GM21390 (cell line): Measurements from ENCODE around the gene LSM10.

Experiments
- ATAC-seq: cut with Tn5 transposase; IDR thresholded peaks from one replicate; pipeline ENCODE4 v1.9.1; 2021; ENCODE audit not compliant: unreplicated experiment

LSM10 gene

DNA sequence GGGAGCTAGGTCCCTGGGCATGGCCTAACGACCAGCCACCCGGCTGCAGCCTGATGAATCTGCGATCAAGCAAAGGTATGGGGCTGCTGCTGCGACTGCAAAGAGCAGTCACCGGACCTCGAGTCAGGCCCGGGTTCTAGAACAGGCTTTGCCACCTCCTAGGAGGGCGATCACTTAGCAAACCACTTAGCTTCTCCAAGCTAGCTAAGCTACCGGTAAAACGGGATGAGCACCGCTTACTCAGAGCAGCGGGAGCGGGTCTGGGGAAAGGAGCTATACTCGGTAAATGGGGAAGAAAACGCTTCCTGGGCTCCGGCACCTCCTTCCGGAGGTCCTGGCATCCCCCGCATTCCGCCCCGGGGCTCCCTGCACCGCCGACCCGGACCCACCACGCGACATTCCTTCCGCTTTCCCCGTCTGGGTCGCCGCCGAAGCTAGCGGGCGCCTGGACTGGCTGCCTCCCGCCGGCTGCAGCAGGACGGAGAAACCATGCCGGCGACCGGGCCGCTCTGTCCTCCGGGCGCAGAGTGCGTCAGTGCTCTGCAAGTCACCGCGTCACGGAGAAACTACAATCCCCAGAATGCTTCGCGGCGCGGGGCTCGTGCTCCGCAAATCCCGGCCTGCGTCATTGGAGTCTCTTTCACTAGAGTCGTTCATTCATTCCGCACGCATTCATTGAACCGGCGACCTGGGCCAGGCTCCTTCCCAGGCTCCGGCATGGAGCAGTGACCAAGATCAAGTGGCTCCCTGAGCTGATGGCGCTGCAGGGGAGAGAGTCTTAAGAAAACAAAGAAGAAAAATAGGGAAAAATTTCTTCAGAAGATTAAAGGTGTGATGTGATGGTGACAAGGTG is at the start of gene LSM10:
TSS of gene LSM10 (minus strand) at position 531 of the 853 bp plus-strand sequence. CDS start 3,779 bp downstream, outside the sequence.
- ATAC-seq: peak; percentile 86

DNA sequence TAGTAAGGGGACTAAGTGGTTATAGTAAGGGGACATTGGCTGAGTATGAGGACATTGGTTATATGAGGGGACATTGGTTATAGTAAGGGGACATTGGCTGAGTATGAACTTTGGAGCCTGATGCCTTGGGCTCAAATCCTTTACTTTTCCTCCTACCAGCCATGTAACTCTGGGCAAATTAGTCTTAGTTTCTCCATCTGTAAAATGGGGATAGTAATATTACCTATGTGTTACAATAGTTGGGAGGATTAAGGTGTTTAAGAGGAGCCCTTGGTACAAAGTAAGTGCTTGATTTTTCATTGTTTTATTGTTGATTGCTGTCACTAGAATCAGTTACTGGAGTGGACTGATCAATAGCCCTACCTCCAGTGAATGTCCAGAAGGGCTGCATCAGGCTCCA is 49.7 kb upstream of the LSM10 start:
- no peak for ATAC-seq

DNA sequence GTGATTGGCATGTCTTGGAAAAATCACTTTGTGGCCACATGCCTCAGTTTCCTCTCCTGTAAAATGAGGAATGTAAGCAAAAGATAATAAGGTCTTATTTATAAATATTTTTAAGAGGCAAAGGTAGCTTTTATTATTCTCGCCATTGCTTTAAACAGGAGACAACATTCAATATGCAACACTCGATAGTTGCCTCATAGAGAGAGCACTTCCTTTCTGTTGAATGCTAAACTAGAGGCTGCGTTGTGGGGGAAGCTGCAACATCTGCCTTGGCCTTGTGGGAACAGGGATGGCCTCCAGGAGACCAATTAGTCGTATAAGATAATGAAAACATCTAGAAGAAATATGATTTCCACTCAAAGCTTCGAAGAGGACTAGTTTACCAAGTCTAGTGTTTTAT is 49.0 kb upstream of the LSM10 start:
- ATAC-seq: no peak

DNA sequence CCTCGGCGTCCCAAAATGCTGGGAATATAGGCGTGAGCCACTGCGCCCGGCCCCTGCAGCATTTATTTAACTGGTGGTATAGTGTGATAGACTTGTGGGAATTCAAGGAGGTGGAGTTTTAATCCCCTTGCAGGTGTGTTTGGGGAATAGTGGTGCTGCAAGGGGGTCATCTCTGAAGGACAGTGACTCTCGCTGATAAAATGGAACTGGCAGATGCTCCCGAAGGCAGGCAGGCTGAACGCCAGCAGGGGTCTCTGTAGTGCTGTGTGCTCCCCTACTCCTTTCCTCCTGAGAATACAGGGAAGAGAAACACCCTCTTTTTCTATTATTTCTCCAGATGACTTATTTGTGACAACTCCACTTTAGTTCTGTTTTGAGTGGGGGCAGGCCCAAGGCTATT is 48.6 kb upstream of the LSM10 start:
- no peak for ATAC-seq

DNA sequence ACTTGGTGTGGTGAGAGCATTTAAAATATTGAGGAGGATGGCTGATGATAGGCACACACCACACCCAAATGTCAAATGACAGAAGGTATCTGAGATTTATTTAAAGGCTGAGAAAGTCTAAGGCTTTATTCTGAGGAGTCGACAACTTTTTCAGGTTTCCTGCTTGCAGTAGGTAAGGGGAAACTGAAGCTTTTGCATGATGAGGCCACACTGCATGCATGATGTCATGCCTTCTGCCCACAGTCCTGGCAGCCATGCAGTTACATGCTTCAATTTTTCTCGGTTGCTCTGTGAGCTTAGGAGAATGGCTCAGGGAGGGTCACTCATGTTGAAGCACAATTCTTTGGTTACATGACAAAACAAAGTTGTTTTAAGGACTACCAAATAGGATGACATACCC is 45.6 kb upstream of the LSM10 start:
- no peak for ATAC-seq

DNA sequence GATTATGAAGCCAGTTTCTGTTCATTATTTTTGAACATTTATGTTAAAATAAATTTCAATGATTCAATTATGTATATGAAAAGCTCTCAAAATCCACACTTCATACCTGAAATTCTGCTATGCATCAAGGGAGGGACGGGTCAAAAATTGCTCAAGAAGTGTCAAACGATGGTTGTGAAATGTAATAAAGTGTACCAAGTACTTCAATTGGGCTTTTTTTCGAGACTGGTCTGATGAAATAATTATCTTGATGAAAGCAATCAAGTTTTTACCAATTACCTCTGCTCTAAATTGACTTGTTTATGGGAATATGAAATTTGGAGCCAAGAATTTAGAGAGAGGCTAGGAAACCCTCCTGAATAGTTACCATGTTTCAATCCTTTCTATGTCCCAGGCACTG is 44.6 kb upstream of the LSM10 start:
- no peak for ATAC-seq

DNA sequence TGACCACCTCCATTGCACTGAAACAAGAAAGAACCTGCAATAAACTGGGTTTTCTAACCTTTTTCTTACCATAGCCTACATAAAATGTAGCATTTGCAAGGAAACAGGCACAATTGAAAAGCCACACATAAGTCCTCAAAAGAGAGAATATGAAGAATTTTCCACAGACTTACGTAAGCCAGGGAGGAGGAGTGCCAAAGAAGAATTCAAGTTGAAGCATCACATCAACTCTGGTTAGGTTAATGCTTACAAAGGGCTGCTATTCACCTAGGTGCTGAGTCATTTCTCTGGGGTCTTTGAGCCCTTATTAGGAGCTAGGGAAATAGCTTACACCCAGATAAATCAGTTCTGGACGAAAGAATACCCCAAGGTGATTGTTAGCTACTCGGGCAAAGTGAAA is 42.9 kb upstream of the LSM10 start:
- no peak for ATAC-seq

DNA sequence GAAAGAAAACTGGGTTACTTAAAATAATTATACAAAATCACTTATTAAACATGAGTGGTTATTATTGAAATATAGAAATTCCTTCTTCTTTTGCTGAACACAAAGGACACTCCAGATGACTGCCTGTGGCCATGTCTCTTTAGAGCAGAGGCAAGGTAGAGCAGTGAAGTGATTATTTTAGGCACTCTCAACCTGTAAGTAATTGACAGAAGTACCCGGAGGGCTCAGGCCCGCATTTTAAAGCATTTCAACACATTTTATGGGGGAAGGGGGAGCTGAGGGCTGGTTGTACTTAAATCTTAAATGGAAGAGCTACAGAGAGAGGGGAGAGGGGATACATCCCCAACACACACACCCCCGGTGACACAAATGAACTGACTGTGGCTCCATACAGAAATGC is 42.3 kb upstream of the LSM10 start:
- ATAC-seq: no peak

DNA sequence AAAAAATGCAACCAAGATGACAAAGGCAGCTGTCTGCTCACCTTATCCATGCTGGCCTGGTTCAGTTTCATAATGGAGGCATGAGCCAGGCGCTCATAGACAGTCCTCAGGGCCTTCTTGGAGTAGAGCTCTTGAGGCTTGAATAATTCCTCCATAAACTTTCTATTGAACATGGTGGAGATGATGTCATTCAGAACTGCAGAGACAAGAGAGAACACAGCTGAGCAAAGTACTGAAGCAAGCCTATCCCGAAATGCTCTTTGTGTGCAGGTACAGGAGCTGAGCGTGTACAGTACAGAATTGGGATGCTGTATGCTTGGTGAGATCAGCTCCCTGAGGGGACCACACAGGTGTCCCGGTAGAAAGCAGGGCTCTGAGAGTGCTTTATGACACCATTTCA is 41.0 kb upstream of the LSM10 start:
- no peak for ATAC-seq

DNA sequence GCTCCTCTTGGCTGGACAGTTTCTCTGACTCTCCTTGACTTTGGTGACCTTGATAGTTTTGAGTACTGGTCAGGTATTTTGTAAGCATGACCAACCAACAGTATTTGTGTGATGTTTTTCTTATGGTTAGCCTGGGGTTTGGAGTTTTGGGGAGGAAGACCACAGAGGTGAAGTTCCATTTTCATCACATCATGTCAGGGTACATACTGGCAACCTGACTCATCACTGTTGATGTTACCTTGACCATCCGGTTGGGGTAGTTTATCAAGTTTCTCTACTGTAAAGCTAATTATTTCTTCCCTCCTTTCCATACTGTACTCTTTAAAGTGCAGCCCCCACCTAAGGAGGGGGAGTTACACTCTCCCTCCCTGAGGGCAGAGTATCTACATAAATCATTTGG is 39.1 kb upstream of the LSM10 start:
- ATAC-seq: no peak

DNA sequence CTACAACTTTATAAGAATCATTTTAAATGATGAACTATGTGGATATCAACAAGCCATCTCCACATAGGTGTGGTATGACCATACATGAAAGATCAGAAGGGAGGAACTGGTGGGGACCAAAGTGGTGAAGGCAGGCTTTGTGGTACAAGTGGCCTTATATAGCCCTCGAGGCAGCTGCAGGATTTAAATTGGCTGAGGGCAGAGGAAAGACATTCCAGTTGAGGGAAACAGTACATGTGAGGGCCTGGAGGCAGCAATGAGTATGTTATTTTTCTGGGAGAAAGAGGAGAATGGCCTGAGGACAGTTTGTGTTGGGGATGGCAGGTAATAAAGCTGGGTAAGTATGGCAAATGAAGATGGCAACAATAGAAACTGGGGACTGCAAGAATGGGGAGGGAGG is 35.4 kb upstream of the LSM10 start:
- no peak for ATAC-seq

DNA sequence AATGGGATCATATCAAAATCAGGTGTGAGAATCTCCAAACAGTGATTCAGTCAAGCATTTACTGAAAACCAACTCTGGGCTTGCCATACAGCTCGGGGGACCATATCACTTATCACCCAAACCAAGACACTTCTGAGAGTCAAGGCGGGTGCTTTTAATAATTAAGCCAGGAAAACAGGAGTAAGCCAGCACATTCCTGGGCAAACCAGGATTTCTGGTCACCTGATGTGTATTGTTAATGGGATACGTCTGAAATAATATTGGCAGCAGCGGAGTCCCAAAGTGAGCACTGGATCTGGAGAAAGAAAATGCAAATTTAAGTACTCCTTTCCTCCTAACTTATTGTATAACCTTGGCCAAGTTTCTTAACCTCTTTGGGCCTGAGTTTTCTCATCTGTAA is 34.9 kb upstream of the LSM10 start:
- no peak for ATAC-seq

DNA sequence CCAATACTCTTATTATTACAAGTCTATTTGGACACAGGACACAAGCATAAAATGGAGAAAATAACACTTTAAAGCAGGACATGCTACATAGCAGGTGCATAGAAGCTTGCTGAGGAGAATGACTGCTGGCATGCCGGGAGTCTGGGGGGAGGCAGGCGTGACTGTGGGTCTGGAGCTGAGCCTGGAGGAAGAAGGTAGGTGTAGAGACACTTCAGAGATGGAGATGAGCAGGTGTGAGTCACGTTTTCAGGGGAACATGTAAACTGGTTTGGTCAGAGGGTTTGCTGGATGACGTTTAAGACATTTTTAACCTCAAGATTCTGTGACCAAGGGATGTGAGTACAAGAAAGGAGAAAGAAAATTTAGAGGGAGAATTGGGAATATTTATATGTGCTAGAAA is 28.1 kb upstream of the LSM10 start:
- no peak for ATAC-seq

DNA sequence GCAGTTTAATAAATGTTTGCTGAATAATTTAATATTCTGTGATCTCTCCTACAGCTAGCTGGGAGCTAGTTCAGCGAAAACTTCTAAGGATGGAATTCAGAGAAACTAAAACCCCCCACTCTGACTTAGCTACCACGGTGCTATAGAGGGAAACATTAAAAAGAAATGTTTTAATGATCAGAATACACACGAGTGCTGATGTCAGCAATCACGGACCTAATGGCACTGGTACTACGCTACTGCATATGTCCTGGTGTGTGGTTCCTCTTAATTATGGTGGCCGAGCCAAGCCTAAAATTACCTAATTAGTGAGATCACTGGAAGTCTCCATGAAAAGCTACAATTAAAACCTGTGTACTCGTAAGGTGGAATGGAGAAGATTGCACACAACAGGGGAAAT is 23.9 kb upstream of the LSM10 start:
- no peak for ATAC-seq

DNA sequence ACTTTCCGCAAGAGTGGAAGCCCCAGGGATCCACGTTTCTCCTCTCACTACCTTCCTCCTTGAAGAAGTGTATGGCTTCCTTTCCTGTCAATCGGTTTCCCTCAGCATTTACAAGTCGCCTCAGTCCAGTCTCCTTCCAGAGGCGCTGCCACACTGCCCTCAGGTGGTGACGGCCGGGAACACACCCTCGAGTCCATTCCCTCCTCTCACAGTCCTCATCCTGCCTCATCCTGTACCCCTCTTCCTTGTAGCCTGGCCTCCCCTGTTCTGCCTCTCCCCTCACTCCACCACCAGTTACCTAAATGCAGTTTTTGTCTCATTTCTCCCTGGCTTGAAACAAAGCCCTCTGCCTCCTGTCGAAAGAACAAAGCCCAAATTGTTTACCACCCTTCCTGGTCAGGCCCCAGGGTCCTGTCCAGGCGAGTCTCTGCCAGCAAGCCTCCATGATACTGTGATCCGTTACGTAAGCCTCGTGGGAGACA is 23.2 kb upstream of the LSM10 start:
- ATAC-seq: peak; percentile 60

DNA sequence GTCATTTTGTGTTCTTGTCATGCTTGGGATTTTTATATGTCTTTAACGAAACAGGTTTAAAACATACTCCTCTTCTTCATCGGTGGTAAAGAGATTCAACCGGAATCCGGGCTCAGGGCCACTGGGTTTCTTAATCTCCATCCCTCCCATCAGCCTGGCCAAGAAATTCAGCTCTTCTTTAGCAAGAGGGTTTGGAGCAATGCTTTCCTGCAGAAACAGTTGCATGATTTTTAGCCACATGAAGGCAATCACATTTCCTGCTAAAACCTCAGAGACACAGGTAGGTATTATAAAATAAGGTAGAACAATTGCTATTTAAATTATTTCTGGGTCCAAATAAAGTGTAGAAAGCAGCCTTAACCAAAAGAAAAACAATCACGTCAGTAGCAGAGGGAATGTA is 22.7 kb upstream of the LSM10 start:
- no peak for ATAC-seq

DNA sequence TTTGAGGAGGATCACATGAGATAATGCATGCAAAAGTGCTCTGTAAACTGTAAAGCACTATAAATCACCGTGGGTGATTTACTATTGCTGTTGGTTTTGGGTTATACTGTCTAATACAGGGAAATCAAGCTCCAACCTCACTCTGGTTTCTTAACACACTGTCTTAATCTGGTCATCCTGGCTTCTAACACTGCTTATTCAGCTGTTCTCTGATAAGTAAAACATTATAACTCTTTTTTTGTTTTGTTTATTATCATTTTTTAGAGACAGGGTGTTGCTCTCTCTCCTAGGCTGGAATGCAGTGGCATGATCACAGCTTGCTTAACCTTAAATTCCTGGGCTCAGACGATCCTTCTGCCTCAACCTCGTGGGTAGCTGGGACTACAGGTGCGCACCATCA is 21.9 kb upstream of the LSM10 start:
- no peak for ATAC-seq

DNA sequence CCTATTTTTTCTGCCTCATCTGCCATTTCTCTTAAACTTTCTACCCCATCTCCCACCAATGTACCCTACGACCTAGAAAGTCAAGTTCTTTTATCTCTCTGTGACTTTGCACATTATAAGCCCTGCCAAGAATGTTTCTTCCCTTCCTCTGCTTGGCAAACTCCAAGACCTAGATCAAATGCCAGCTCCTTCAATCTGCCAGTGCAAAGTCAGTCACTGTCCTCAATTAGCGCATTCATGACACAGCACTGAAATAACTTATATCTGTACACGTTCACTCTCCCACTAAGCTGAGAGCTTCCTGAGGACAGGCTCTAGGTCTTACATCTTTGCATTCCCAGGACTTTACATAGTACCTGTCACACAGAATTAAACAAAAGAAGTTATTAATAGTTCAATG is 21.4 kb upstream of the LSM10 start:
- ATAC-seq: no peak

DNA sequence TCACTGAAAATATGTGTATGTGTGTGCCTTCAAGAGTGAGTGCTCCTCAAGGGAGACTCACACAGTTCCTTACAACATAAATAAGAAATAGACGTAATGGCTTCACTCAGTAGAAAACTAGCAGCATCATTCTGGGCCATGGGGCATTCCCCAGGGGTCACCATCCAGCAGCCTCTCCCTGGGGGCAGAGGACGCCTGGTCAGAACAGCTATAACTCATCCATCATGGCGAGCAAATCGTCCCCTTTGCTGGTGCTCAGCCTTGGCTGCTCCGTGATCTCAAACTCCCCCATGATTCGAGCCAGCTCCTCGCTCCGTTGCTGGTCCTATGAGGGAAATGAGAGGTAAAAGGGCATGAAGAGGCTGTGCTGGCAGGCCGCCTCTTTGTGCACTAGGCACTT is 20.2 kb upstream of the LSM10 start:
- ATAC-seq: no peak

DNA sequence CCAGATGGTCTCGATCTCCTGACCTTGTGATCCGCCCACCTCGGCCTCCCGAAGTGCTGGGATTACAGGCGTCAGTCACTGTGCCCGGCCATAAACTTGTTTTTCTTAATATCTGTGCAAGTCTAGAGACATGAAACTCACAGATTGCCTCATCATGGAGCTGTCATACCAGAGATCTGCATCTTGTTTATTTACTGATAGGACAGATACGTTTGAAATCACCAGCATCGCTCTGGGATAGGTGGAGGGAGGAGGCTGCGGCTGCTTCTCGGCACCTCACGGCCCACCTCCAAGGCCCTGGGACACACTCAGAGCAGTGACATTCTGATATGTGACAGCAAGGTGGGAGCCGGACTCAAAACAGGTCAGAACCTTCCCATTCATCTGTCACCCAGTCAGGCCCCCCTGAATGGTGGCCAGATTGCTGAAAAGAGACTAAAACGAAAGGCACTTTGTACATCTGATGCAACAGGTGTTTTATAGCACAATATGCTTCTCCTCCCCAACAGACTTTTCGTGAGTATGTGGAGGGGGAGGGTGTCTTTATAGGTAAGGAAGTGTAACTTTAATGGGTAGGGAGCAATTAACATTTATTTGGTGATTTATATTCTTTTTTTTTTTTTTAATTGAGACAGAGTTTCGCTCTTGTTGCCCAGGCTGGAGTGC is 18.1 kb upstream of the LSM10 start:
- ATAC-seq: no peak

DNA sequence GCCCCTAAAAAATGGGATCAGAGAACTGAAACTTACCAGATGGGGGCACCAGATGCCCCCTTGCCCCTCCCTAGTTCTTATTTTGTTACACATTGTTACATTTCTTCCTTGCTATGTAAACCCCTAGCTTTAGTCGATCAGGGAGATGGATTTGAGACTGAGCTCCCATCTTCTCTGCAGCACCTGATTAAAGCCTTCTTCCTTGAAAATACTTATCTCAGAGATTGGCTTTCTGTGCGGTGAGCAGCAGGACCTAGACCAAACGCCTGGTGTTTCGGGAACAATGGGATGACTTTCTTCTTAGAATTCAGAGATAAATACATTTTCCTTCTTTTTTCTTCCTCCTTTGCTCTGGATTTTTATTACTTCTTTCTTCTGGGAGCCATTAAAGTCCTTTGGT is 16.7 kb upstream of the LSM10 start:
- no peak for ATAC-seq
